Adipocyte (in vitro differentiated cells): ENCODE results near the gene CWF19L1.

Experiments
- DNase-seq: peaks from one replicate; pipeline ENCODE4 v3.0.0-alpha.2; 2015; ENCODE audit warnings: low read depth
- H3K27me3 ChIP-seq: replicated peaks from 2 replicates; pipeline ENCODE4 v1.7.0; 2013; ENCODE audit warnings: mild to moderate bottlenecking, low read length, moderate library complexity; ENCODE audit not compliant: control insufficient read depth, insufficient read depth
- H3K36me3 ChIP-seq: 2 replicates; pipeline ENCODE4 v1.7.0; 2013; ENCODE audit warnings: low read length, mild to moderate bottlenecking, moderate library complexity; ENCODE audit not compliant: control insufficient read depth, insufficient read depth, severe bottlenecking
- H3K4me1 ChIP-seq: 2 replicates; pipeline ENCODE4 v1.7.0; 2013; ENCODE audit warnings: mild to moderate bottlenecking, low read length, moderate library complexity; ENCODE audit not compliant: control insufficient read depth, insufficient read depth
- H3K4me3 ChIP-seq: 2 replicates; pipeline ENCODE4 v1.7.0; 2013; ENCODE audit warnings: mild to moderate bottlenecking, low read length, moderate library complexity
- H3K9ac ChIP-seq: 2 replicates; pipeline ENCODE4 v1.7.0; 2013; ENCODE audit warnings: mild to moderate bottlenecking, low read length, moderate library complexity
- H3K9me3 ChIP-seq: 2 replicates; pipeline ENCODE4 v1.7.0; 2013; ENCODE audit warnings: mild to moderate bottlenecking, low read length, moderate library complexity; ENCODE audit not compliant: control insufficient read depth

The CWF19L1 gene

GRCh38 chr10:100204370-100204769 is 63.1 kb downstream of the CWF19L1 start:
- H3K9me3 ChIP-seq: no peaks in the 10 kb centered on the region
- H3K9ac ChIP-seq: no peak overlapping the region
- H3K4me3 ChIP-seq: no peak overlapping the region
- H3K27me3 ChIP-seq: no peaks in the 10 kb centered on the region
- no peak for DNase-seq
- peaks cover 16% of the 10 kb centered on the region for H3K4me1 ChIP-seq
- peaks cover 79% of the 10 kb centered on the region for H3K36me3 ChIP-seq

DNA sequence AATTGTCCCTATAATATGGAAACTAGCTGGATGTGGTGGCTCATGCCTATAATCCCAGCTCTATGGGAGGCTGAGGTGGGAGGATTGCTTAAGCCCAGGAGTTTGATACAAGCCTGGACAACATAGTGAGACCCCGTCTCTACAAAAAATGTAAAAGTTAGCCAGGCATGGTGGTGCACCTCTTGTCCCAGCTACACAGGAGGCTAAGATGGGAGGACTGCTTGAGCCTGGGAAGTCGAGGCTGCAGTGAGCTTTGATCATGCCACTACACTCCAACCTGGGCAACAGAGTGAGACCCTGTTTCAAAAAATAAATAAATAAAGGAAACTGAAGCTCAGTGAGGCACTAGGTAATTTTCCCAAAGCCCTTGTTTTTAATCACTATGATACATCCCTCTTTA is 65.9 kb downstream of the CWF19L1 start:
- H3K4me3 ChIP-seq: no peak overlapping the region
- H3K36me3 ChIP-seq: peaks cover 88% of the 10 kb centered on the region
- DNase-seq: no peak

GRCh38 chr10:100194711-100195110 is 72.7 kb downstream of the CWF19L1 start:
- no peak overlapping the region for H3K4me3 ChIP-seq
- H3K9me3 ChIP-seq: no peaks in the 10 kb centered on the region
- H3K36me3 ChIP-seq: peaks cover 88% of the 10 kb centered on the region
- DNase-seq: no peak
- H3K4me1 ChIP-seq: peaks cover 9% of the 10 kb centered on the region
- no peaks in the 10 kb centered on the region for H3K27me3 ChIP-seq
- no peak overlapping the region for H3K9ac ChIP-seq

More for the DNA sequence above, 65.9 kb downstream of the CWF19L1 start:
- no peaks in the 10 kb centered on the region for H3K9me3 ChIP-seq
- H3K27me3 ChIP-seq: no peaks in the 10 kb centered on the region
- H3K4me1 ChIP-seq: no peaks in the 10 kb centered on the region
- no peak overlapping the region for H3K9ac ChIP-seq

GRCh38 chr10:100192350-100192749 is 75.1 kb downstream of the CWF19L1 start:
- Histone ChIP-seq H3K27me3 (no peaks in the 10 kb centered on the region), H3K9ac (no peak overlapping the region), H3K4me1 (peaks cover 14% of the 10 kb centered on the region), H3K4me3 (no peak overlapping the region), H3K36me3 (peaks cover 81% of the 10 kb centered on the region), H3K9me3 (no peaks in the 10 kb centered on the region)
- no peak for DNase-seq

GRCh38 chr10:100186253-100187212 is 80.9 kb downstream of the CWF19L1 start:
- Histone ChIP-seq H3K4me1 (peaks cover 42% of the 10 kb centered on the region), H3K27me3 (no peaks in the 10 kb centered on the region), H3K36me3 (peaks cover 34% of the 10 kb centered on the region), H3K9ac (peak overlapping the region; percentile 88), H3K4me3 (peak overlapping the region; percentile 86), H3K9me3 (no peaks in the 10 kb centered on the region)
- peak; percentile 67 for DNase-seq

DNA sequence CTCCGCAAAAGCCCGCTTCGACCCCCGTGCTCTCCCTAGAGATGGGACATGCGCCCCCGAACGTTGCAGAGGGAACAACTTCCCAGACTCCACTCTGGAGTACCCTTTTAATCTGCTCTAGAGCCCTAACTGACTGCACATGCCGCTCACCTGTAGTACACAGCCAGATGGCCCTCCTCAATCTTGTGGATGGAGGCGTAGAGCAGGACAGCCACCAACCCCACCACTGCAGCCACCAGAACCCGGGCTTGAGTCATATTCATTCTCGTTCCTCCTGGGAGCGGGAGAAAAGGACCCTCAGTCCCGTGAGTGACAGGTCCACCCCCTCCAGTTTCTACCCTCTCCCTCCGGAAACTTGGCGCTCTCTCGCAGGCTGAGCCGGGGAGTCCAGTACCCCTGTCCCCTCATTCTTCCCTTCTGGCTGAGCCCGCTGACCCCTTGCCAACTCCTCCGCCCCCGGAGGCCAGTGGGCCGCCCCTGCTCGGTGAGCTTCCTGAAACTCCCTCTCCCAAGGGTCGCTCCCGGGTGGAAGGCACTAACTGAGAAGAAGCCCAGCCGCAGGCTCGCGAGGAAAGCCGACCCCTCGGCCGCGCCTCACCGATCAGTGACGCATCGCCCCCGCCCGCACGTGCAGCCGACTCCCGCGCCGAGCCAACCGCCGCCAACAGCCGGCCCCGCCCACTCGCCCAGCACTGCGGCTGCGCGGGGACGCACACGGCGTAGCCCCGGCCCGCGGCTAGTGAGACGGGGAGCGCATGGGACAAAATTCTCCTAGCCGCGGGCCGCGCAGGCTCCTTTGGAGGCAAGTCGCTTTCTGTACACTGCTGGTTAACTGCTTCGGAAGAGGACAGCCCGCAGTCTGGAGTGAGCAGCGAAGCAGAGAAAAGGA is 81.8 kb downstream of the CWF19L1 start, which contains the start of gene ERLIN1:
Gene ERLIN1 (minus strand): TSS at position 666 of the 889 bp plus-strand sequence. CDS start 403 bp downstream, at position 263.
- DNase-seq: peak; percentile 98
- Histone ChIP-seq H3K4me3 (peak within 1 kb of the TSS; percentile 86), H3K9me3 (no peaks in the 10 kb centered on the region), H3K27me3 (no peaks in the 10 kb centered on the region), H3K36me3 (peaks cover 25% of the 10 kb centered on the region), H3K9ac (peak within 1 kb of the TSS; percentile 88), H3K4me1 (peaks cover 42% of the 10 kb centered on the region)

DNA sequence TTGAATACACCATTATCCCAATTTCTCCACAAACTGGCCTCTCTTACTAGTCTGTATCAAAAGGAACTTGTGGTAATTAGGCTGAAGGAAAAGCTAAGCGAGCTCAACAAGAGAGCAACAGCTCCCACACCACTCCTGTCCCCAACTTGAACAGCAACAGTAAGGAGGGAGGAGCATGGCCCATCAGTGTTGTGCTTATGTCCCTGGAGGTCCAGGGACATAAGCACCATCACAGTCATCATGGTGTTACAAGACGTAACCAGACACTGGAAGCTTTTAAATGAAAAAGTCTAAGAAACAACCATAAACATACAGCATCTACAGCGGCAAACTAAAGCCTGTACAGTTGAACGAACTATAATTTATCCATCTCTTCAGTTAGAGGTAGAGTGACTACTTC is 82.6 kb downstream of the CWF19L1 start:
- Histone ChIP-seq H3K4me1 (peaks cover 42% of the 10 kb centered on the region), H3K27me3 (no peaks in the 10 kb centered on the region), H3K36me3 (peaks cover 17% of the 10 kb centered on the region), H3K9me3 (no peaks in the 10 kb centered on the region), H3K9ac (peak overlapping the region; percentile 88), H3K4me3 (peak overlapping the region; percentile 86)
- peak; percentile 57 for DNase-seq

DNA sequence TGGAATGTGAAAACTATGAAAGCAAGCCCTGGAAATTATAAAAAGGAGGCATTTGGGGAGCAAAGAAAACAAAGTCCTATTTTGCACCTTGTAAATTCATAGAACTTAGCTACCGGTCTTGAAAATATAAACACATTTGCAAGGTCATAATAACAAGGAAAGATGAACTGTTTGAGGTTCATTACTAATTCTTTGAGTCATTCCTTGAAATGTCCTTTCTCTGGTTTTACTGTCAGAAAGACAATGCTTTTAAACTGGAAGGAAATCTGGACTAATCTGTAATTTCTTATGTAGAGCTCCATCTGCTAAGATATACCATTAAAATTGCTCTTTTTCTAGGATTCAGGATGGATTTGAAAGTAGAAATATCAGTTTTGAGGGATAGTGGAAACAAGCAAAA is 83.0 kb downstream of the CWF19L1 start:
- H3K9me3 ChIP-seq: no peaks in the 10 kb centered on the region
- H3K27me3 ChIP-seq: no peaks in the 10 kb centered on the region
- no peak for DNase-seq
- peaks cover 45% of the 10 kb centered on the region for H3K4me1 ChIP-seq
- H3K9ac ChIP-seq: peak overlapping the region; percentile 88
- H3K4me3 ChIP-seq: peak overlapping the region; percentile 86
- H3K36me3 ChIP-seq: peaks cover 15% of the 10 kb centered on the region

DNA sequence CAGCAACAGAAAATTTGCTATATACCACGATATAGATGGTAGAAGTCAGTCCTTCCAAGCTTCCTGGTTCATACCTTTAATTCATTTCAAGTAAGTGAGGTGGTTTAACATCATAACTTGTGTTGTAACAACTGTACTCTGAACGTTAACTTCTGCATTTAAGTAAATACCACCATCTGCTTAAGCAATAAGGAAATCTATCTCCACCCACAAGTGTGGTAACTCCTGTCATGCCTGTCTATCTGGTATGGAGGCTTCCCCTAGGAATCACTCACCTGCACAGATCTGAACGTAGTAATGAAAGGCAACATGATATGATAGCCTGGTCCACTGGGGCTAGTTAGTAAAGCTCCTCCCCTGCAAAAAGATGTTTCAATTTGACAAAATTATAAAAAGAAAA is 84.0 kb downstream of the CWF19L1 start:
- Histone ChIP-seq H3K9ac (peak overlapping the region; percentile 7), H3K4me1 (peaks cover 53% of the 10 kb centered on the region), H3K27me3 (no peaks in the 10 kb centered on the region), H3K4me3 (no peak overlapping the region), H3K9me3 (no peaks in the 10 kb centered on the region), H3K36me3 (peaks cover 8% of the 10 kb centered on the region)
- peak; percentile 42 for DNase-seq

- peaks cover 11% of the 10 kb centered on the region for H3K36me3 ChIP-seq
Observed at GRCh38 chr10:100182908-100183307, 84.5 kb downstream of the CWF19L1 start.

More at GRCh38 chr10:100182908-100183307, 84.5 kb downstream of the CWF19L1 start:
- no peaks in the 10 kb centered on the region for H3K27me3 ChIP-seq
- no peaks in the 10 kb centered on the region for H3K9me3 ChIP-seq
- peak overlapping the region; percentile 9 for H3K9ac ChIP-seq
- DNase-seq: no peak
- peaks cover 53% of the 10 kb centered on the region for H3K4me1 ChIP-seq
- H3K4me3 ChIP-seq: no peak overlapping the region
